Measurements from ENCODE around the gene PDSS2.

Gene PDSS2

DNA sequence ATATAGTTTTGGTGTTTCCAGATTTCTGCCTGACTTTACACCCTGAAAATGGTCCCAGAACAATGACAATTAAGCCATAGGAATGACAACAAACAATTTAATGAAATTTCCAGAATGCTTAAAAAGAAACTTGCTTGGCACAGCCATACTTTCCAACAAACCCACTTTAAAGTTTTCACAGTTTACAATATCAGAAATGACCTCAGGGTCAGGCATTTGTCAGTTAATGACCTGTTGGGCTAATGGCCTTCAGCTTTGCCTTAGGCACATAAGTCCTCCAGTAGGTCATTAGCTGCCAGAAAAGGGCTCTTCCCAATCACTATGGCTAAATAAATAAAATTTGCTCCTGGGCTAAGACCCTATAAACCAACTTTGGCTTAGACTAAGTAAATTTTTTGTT lies 199.4 kb downstream of the PDSS2 start:
- FAIRE-seq, result no peak

DNA sequence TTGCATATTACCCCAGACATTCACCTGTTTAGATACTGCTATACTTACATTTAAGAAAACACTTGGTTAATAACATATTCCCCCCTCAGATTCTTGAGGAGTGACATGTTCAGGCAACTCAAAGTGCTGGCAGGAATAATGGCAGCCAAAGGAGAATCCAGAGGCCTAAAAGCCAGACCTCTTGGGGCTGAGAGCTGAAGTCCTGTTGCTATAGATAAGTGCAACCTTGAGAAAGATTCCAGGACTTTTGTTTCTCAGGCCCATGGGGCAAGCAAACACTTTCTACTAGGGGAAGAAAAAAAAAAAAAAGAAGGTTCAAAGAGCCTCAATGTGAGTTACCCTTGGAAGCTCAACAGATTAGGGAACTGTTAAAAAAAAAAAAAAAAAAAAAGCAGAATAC lies 211.2 kb downstream of the PDSS2 start:
- no peak for FAIRE-seq

DNA sequence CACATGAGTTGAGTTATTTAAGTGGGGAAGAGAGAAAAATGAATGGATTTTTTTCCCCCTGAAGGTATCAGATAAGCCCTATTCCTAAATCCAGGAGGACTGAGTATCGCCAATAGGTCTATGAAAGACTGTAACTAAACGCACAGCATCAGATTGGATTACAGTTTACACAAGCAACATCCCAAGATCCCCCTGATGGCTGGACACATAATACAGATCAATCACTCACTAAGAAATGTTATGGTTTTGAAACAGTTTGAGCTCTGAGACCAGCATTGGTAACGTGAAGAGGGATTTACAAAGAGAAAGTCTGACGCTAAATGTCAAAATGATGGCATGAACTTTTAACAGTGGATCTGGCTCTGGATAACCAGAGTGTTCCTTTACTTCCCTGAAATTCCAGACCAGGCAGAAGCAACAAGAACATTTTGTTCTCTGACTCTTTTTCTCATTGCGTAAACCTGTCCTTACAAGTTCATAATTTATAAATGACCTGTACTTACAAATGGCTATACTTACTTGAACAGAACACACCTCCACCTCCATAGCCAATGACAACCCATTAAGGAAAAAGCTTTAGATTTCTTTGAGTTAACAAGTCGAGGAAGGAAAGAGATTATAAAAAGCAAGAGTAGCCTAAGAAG lies 212.3 kb downstream of the PDSS2 start:
- no peak for FAIRE-seq

DNA sequence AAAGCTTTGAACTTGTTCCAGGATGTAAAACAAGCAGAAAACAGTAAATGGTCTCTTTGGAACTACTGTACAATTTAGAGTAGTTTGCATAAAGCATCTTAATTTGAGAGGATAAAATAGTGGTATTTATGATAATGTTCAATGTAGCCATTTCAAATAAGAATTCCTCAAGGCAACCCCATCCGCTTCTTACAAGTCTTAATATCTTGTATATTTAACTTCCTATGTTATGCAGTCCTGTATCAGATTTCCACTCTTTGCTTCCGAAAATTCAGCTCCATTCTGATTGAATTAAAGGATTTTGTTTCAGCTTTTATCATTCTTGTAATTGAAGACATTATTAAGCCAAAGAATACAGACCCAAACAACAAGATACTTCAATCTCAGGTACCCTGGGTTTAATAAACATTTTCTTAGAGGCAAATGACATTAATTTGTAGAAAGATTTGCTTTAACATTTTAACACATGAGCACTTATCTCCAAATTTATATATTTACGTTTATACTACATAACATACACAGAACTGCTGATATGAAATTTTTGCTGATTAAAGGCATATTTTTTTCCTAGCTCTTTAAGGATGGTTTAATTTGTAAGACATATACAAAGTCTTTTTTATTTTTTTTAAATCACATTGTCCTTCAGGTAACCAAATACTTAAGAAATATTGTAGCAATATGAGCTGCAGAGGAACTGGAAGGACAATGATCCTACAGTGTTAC lies 213.0 kb downstream of the PDSS2 start:
- no peak for FAIRE-seq

DNA sequence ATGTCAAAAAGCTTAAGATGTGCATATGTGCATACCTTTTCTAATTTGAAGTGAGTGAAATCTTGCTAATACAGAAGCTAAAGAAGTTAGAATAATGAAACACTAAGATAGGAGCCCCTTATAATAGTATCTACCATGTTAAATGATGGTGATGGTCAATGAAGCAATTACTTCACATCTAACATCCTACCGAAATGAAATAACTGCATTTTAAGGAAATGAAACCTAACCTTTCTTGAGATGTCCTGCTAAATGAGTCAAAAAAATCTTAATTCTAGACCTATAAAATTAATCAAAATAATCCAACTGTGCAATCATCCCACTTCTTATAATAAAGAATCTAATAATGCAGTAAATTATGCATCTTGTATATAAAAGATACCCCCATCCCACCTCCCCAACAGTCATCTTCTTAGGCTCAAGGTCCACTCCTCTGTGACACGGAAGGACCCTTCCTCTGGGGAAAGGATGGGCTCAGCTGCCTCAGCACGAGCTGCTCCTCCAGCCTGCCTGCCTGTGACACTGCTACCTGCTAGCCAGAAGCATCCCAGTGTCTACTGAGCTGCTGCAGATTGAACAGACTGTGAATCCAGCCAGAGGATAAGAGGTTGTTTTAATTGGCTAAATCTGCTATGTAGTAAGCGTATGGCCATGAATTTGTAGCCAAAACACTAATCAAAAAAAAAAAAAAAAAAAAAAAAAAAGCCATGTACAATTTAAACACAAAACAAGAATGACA lies 214.5 kb downstream of the PDSS2 start:
- FAIRE-seq, result no peak

DNA sequence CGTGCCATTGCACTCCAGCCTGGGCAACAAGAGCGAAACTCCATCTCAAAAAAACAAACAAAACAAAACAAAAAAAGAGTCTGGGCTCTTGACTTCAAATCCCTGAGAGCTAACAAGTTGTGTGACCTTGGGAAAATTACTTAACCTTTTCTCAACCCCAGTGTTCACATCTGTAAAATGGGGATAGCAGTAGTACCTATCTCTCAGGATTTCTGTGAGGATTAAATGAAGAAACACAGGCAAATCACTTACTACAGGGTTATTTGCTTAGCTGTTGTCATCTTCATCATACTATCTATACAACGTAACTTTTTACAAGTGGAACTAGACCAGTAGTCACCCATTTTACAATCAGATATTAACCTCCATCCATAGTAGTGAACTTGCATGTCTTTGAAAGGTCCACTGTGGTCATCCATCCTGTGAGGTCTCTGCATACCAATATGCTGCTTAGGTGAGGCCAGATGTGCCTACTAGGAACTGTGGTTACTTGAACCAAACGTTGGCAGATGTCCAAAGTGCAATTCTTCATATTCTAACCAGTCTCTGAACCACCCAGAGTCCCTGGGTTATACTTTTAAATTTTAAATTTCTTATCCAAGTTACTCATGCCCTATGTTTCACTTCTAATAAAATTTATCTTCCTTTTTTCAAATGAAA lies 215.2 kb downstream of the PDSS2 start:
- no peak for FAIRE-seq

DNA sequence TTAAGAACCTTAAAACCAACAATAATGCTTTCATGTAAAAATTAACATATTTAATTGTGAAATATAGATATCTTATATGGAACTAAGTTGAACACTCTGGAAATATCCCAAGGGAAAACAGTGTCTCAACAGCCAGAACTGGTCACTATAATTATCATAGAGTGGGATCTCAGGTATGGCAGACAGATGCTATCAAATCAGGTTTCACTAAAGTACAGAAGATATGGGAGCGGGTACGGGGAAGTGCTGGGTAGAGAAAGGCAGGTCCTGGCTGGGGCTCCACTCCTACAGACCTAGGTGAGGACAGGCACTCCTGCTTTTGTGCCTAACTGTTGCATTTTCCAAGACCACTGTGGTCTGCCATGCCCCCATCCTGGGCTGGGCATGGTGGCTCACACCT lies 215.9 kb downstream of the PDSS2 start:
- FAIRE-seq, result no peak

DNA sequence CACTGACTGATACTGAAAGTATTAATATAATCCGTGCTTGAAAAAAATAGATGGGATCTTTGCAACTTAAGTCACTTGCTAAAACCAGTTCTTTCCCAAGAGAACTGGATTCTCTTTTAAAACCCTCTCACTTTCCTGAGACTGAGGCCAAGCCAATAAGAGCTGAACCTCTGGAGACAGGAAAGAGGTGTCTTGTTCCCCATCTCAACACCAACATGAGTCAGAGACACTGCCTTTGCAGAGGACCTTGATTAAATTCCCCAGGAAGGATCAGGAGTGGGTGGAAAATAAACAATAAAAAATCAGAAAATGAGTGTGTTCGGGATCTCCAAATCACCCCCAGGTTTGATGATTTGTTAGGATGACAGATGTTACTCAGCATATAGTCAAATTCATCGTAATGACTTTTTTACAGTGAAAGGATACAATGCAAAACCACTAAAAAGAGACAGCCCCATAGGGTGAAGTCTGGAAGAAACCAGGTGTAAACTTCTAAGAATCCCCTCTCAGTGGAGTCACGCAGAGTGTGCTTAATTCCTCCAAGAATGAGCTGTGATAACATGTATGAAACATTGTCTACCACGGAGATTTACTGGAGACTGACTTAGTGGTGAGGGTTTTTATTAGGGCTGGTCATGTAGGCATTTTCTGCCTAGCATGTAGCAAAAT lies 221.2 kb downstream of the PDSS2 start:
- FAIRE-seq, result no peak

DNA sequence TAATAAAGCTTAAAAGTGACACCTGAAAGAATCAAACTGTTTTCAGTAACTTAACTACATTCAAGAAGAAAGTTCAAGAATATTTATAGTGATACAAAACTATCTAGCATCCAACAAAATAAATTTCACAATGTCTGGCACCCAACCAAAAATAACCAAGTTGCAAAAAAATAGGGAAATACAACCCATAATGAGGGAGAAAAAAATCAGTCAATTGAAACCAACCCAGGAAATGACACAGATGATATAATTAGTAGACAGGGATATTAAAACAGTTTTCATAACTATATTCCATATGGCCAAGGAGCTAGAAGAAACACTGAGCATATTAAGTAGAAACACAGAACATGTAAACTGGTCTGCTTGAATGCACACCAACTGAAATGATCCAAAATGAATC lies 223.9 kb downstream of the PDSS2 start:
- no peak for FAIRE-seq

DNA sequence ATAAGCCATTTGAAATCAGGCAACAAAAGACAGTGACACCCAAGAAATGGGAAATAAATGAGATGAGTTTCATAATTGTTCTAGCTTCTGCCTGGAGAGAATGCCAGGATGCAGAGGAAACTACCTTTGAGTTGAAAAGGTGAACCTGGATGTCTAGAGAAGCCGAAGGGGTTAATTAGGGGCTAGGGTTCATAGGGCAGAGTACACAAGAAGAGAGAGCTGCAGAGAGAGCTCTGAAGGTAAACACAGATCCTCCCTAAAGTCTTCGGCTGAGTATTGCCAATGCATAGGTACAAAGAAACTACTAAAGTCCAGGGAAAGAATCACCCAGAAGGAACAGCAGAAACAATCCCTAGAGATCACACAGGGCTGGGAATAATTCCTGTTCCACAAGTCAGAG lies 224.4 kb downstream of the PDSS2 start:
- no peak for FAIRE-seq

DNA sequence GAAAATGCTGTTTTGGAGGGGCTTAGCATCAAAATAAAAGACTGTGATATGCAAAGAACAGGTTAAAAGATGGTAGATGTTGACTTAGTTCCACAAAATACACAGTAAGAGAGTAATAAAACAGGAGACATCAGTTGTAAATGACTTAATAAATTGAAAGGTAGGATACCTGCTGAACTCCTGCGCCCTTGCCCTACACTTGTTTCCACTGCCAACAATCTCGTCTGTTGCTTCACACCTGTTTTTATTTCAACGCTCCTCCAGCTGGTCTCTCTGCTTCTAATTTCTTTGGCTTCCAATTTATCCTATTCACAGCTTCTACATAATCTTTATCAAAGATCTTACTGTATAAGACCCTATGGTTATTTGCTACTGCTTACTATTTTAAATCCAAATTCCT lies 228.1 kb downstream of the PDSS2 start:
- FAIRE-seq, result no peak

DNA sequence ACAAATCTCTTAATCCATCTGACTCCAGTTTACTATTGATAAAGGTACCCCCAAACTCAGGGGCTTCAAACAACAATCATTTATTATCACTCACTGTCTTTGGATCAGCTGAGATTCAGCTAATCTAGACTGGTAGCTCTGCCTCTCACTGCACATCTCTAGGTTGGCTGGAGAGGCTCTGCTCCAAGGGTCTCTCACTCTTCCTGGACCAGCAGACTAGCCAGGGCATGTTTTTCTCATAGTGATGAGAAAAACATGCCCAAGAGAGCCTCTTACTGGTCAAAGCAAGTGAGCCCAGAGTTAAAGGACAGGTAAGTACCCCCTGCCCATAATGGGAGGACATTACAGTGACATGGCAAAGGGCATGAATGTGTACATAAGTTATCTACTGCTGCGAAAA lies 228.9 kb downstream of the PDSS2 start:
- FAIRE-seq, result no peak

DNA sequence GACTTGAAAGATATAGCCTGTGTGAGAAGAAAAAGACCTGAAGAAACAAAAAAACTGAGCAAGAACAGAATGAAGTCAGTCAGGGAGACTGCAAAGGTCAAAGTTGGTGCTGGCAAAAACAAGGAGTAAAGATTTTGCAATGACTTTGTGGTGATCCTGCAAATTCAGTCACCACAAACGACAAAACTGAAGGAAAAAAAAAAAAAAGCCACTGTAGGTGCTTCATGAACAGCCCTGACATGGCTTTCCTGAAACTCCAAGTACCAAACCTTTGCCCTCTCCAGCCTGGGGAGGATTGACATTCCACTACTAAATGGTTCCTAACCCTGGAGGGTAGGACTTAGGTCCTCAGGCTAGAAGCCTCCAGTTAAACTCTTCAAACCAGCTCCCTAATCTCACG lies 229.3 kb downstream of the PDSS2 start:
- no peak for FAIRE-seq

DNA sequence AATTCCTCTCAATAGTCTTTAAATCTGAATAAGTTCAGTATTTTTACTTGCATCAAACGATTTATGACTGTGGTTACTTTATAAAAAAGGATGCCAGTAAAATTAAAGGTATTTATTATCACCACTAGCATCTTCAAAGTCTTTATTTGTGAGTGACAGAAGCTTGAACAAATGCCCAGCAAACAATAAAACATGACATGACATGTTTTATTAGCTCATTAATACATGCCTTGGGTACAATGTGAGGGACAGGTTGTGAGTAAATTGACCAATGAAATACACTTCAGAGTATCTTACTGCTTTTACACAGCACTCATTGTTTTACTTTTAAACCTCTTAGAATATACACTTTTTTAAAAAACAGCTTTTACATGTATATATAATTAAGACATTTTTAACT lies 230.6 kb downstream of the PDSS2 start:
- no peak for FAIRE-seq

DNA sequence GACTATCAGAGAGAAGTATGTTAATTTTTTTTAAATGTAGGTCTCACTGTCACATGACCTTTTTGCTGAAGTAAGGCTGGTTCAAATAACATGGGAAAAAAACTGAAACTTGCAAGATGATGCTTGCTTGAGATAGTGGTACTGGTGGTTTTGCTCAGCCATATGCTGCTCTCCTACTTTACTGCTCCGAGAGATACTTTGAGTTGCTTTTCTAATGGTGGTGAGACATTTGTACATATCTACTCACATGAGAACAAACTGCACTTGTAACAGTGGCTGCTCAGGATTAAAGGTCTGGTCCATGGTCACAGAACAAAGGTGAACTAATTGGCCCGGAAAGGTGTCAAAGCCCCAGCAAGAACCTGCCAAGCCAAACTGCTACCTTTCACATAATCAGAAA lies 237.8 kb downstream of the PDSS2 start:
- FAIRE-seq, result no peak

DNA sequence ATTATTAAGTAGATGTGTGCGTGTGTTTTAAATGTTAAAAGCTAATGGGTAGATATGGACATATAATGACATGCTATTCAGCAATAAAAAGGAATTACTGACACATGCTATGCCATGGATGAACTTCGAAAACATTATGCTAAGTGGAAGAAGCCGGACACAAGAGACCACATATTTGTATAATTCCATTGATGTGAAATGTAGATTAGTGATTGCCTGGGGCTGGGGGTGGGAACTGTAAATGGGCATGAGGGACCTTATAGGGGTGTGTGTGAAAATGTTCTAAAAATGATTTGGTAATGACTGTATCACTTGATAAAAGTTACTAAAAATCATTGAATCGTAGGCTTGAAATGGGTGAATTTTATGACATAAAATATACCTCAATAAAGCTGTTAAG lies 239.5 kb downstream of the PDSS2 start:
- FAIRE-seq, result no peak

DNA sequence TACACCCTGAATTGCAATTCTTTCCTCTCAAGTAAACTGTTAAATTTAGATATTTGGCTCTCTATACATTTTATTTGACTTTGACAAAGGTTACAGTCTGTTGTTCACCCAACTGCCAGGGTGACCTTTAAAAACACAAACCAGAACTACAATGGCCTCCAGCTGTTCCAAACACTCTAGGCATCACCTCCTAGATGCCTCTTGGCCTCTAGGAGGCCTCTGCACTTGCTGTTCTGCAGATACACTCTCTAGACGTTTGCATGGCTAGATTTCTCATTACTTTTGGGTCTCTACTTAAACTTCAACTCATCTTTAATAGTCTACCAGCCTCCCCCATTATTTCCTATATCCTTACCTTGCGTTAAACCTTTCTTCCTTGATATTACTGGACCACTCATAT lies 241.2 kb downstream of the PDSS2 start:
- FAIRE-seq, result no peak

DNA sequence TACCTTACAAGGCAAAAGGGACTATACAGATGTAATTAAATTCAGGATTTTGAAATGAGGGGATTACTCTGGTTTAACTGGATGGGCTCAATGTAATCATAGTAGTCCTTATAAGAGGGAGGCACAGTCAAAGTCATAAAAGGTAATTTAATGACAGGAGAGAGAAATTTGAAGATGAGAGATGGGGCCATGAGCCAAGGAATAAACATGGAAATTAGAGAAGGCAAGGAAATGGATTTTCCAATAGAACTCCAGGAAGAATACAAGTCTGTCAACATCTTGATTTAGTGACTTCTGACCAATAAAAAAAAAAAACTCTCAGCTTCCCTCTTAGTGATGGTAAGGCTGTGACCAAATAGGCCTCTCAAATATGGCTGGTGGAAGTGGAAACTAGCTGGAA lies 242.1 kb downstream of the PDSS2 start:
- no peak for FAIRE-seq

DNA sequence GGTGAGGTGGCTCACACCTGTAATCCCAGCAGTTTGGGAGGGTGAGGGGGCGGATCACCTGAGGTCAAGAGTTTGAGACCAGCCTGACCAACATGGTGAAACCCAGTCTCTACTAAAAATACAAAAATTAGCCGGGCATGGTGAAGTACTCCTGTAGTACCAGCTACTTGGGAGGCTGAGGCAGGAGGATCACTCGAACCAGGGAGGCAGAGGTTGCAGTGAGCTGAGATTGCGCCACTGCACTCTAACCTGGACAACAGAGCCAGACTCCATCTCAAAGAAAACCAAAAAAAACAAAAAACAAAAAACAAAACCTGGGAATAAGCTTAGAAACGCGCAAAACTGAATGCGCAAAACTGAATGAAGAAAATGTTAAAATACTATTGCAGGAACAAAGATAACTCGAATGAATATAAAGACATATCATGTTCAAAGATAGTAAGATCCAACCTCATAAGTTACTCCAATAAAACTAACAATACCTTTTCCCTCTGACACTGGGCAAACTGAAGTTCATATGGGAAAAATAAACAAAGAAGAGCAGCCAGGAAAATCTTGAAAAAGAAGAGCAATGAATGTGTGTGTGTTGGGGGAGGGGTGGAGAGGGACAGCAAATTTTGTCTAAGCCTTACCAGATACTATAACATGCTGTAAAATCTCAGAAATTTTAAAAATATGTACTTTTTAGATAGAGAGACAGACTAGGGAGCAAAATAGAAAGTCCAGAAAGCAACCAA lies 243.0 kb downstream of the PDSS2 start:
- FAIRE-seq, result no peak

DNA sequence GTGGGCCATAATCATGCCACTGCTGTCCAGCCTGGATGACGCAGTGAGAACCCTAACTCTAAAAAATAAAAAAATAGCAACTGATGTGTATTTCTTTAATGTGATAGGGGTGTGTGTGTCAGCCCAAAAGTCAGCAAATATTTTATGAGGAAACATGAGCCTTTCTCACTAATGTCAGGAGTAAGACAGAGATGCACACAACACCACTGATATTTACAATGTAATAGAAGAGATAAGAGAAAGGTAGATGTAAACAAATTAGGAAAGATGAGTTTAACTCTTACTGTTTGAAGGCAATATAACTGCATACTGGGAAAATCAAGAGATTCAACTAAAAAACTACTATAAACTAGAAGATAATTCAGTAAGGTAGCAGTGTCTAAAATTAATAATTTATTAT lies 244.0 kb downstream of the PDSS2 start:
- FAIRE-seq, result no peak

DNA sequence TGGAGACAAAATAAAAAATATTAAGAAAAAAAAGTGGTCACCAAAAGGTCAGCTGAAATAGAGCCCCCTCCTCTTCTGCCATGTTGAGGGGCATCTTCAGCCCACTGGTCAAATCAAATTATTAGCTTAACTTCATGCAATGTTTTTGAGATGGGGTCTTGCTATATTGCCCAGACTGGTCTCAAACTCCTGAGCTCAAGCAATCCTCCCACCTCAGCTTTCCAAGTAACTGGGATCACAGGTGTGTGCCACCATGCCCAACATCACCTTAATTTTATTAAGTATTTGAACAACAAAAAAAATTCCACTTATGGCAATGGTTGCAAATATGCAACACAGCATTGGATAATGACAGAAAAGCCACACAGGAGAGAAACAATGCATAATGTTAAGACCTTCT lies 244.7 kb downstream of the PDSS2 start:
- FAIRE-seq, result no peak
